Aorta (tissue), 5 donors: Measurements from ENCODE around the gene NFIL3. TPM values are rescaled to one million over a fixed set of nuclear protein-coding genes. Genes with fewer than 3 reads are reported as not detected.

ENCODE experiments used
- ATAC-seq: fragments of 200-7000 bp; cut with Tn5 transposase; one replicate; pipeline ENCODE4 v1.9.1; 2022; ENCODE audit warnings: moderate library complexity; ENCODE audit not compliant: low FRiP score
- DNase-seq, 2 donors: peaks; one replicate each; pipeline ENCODE4 v3.0.0-alpha.2; 2020
- H3K27ac ChIP-seq, 2 donors: one replicate each; pipeline ENCODE4 v1.5.1; 2013; ENCODE audit warnings: low read length in 2 of 2, mild to moderate bottlenecking in 2 of 2, moderate library complexity in 2 of 2, control low read depth in 1 of 2, inconsistent platforms in 1 of 2, low read depth in 1 of 2
- H3K27me3 ChIP-seq, 2 donors: one replicate each; pipeline ENCODE4 v1.6.1; 2013; ENCODE audit warnings: control low read depth in 1 of 2, low read length in 1 of 2, mild to moderate bottlenecking in 1 of 2, moderate library complexity in 1 of 2; ENCODE audit not compliant: insufficient read depth in 2 of 2, control insufficient read depth in 1 of 2
- H3K36me3 ChIP-seq, 2 donors: one replicate each; pipeline ENCODE4 v1.6.1; 2013; ENCODE audit warnings: control low read depth in 1 of 2, low read length in 1 of 2, mild to moderate bottlenecking in 1 of 2; ENCODE audit not compliant: insufficient read depth in 2 of 2, control insufficient read depth in 1 of 2
- H3K4me1 ChIP-seq, 2 donors: one replicate each; pipeline ENCODE4 v1.6.1; 2013; ENCODE audit warnings: low read length in 2 of 2, control low read depth in 1 of 2, mild to moderate bottlenecking in 1 of 2, moderate library complexity in 1 of 2; ENCODE audit not compliant: insufficient read depth in 2 of 2, control insufficient read depth in 1 of 2
- H3K4me3 ChIP-seq, 2 donors: one replicate each; pipeline ENCODE4 v1.5.1; 2013; ENCODE audit warnings: low read length in 2 of 2, control low read depth in 1 of 2, mild to moderate bottlenecking in 1 of 2
- H3K9me3 ChIP-seq: one replicate; pipeline ENCODE4 v1.6.1; 2013; ENCODE audit warnings: mild to moderate bottlenecking, low read length; ENCODE audit not compliant: control insufficient read depth
- WGBS, 2 donors: extraction: QIAGEN DNeasy Blood & Tissue Kit; methylation state at CpG; one replicate each; pipeline ENCODE4 v1.1.7; 2013; 5-methylcytosine and 5-hydroxymethylcytosine counted together
- intact Hi-C, 2 donors: fragments of 100-400 bp; cut with DNase I; formaldehyde crosslinking; loops; one replicate each; pipeline versions ENCODE4 v1.14.2 to v1.15.0; 2022
- polyA plus RNA-seq, 2 donors: library from polyadenylated mRNA; stranded (reverse); fragments of 200-250 nt; gene quantifications; one replicate each; pipeline ENCODE4 v1.2.3, GENCODE V29; 2013
- total RNA-seq, 2 donors: library from RNA; stranded (reverse); fragmentation: NEBNext Ultra II Directional; extraction: Animal tissue kit (Norgen Biotek cat#: 25700); gene quantifications; one replicate each; pipeline ENCODE4 v1.2.1, GENCODE V29; 2021
- donor health status: healthy with polysubstance abuse.
- donor health status: Bipolar disorder and iron deficiency.
- donor health status: DM: no; HTN: no; CAD: no.
- donor health status: DM: no; HTN: no; CAD: no.
- donor health status: DM: yes; HTN: yes; CAD: no.

The NFIL3 gene
- total and polyA plus RNA-seq, 4 donors: 13.6 to 54.8 (median 21.5) TPM

- intact Hi-C loops: no loop called here
- Histone ChIP-seq H3K4me3 (no peak overlapping the region), H3K36me3 (no peaks in the 10 kb centered on the region), H3K4me1 (no peaks in the 10 kb centered on the region), H3K9me3 (peaks cover 8% of the 10 kb centered on the region), H3K27me3 (peaks cover 0 to 2% of the 10 kb centered on the region in 2 donors), H3K27ac (no peak overlapping the region)
- DNase-seq: no peak
- 67 to 72% methylated on average over 8 of the region's 8 CpGs for WGBS, 2 donors
- no peak for ATAC-seq
Measured at GRCh38 chr9:91443321-91443993, 19.8 kb upstream of the NFIL3 start.

- 90% methylated on average over 13 of the region's 13 CpGs for WGBS, 2 donors
Measured at GRCh38 chr9:91436841-91437240, 13.2 kb upstream of the NFIL3 start.

GRCh38 chr9:91433180-91433579 is 9.5 kb upstream of the NFIL3 start:
- Histone ChIP-seq H3K27ac (no peak overlapping the region), H3K4me3 (no peak overlapping the region), H3K27me3 (no peaks in the 10 kb centered on the region), H3K4me1 (no peaks in the 10 kb centered on the region), H3K9me3 (no peaks in the 10 kb centered on the region), H3K36me3 (no peaks in the 10 kb centered on the region)
- intact Hi-C loops: loop anchor here (5.0 kb wide), 4 partner anchors 244 to 516 kb away; no protein-coding TSS in a partner anchor
- 3 to 6% methylated on average over 2 of the region's 2 CpGs for WGBS, 2 donors
- DNase-seq (no peak), ATAC-seq (peak; percentile 81)

More at GRCh38 chr9:91436841-91437240, 13.2 kb upstream of the NFIL3 start:
- DNase-seq (no peak), ATAC-seq (no peak)
- Histone ChIP-seq H3K4me1 (no peaks in the 10 kb centered on the region), H3K27me3 (no peaks in the 10 kb centered on the region), H3K4me3 (no peak overlapping the region), H3K9me3 (no peaks in the 10 kb centered on the region), H3K27ac (no peak overlapping the region), H3K36me3 (no peaks in the 10 kb centered on the region)
- intact Hi-C loops: no loop called here

- Histone ChIP-seq H3K36me3 (no peaks in the 10 kb centered on the region), H3K27ac (no peak overlapping the region), H3K27me3 (no peaks in the 10 kb centered on the region), H3K9me3 (no peaks in the 10 kb centered on the region), H3K4me1 (no peaks in the 10 kb centered on the region), H3K4me3 (no peak overlapping the region)
- intact Hi-C loops: loop anchor here (5.0 kb wide), 4 partner anchors 246 to 514 kb away; no protein-coding TSS in a partner anchor
- no peak for ATAC-seq
- WGBS, 2 donors: 86 to 89% methylated on average over 5 of the region's 5 CpGs
- no peak for DNase-seq
Measured at GRCh38 chr9:91431485-91431884, 7.9 kb upstream of the NFIL3 start.

GRCh38 chr9:91429501-91429900 is 5.9 kb upstream of the NFIL3 start:
- intact Hi-C loops: loop anchor here (5.0 to 10.0 kb wide), 6 partner anchors 53 to 512 kb away; no protein-coding TSS in a partner anchor
- H3K27ac ChIP-seq: no peak overlapping the region
- no peaks in the 10 kb centered on the region for H3K9me3 ChIP-seq
- no peak for ATAC-seq
- no peak for DNase-seq
- H3K4me3 ChIP-seq: no peak overlapping the region
- 91 to 94% methylated on average over 8 of the region's 8 CpGs for WGBS, 2 donors
- H3K27me3 ChIP-seq: no peaks in the 10 kb centered on the region
- H3K4me1 ChIP-seq: no peaks in the 10 kb centered on the region
- H3K36me3 ChIP-seq: no peaks in the 10 kb centered on the region

- 57 to 61% methylated on average over 5 of the region's 5 CpGs for WGBS, 2 donors
- H3K27ac ChIP-seq: no peak overlapping the region
- intact Hi-C loops: loop anchor here (5.0 to 10.0 kb wide), 6 partner anchors 53 to 512 kb away; no protein-coding TSS in a partner anchor
- no peaks in the 10 kb centered on the region for H3K4me1 ChIP-seq
- no peaks in the 10 kb centered on the region for H3K36me3 ChIP-seq
- H3K27me3 ChIP-seq: no peaks in the 10 kb centered on the region
- no peak overlapping the region for H3K4me3 ChIP-seq
- ATAC-seq (no peak), DNase-seq (no peak)
- no peaks in the 10 kb centered on the region for H3K9me3 ChIP-seq
Measured at GRCh38 chr9:91428927-91429351, 5.3 kb upstream of the NFIL3 start.

- no peaks in the 10 kb centered on the region for H3K4me1 ChIP-seq
- DNase-seq (no peak), ATAC-seq (no peak)
- no peaks in the 10 kb centered on the region for H3K9me3 ChIP-seq
- H3K4me3 ChIP-seq: no peak overlapping the region
- H3K36me3 ChIP-seq: no peaks in the 10 kb centered on the region
- no peak overlapping the region for H3K27ac ChIP-seq
- H3K27me3 ChIP-seq: no peaks in the 10 kb centered on the region
- 80 to 83% methylated on average over 2 of the region's 2 CpGs for WGBS, 2 donors
- intact Hi-C loops: loop anchor here (5.0 to 10.0 kb wide), 6 partner anchors 54 to 511 kb away; no protein-coding TSS in a partner anchor
Measured at GRCh38 chr9:91428436-91428835, 4.8 kb upstream of the NFIL3 start.

GRCh38 chr9:91427873-91428272 is 4.2 kb upstream of the NFIL3 start:
- H3K27ac ChIP-seq: no peak overlapping the region
- H3K4me1 ChIP-seq: no peaks in the 10 kb centered on the region
- no peak for DNase-seq
- H3K27me3 ChIP-seq: no peaks in the 10 kb centered on the region
- 65% methylated on average over 2 of the region's 2 CpGs for WGBS, 2 donors
- H3K9me3 ChIP-seq: no peaks in the 10 kb centered on the region
- no peak overlapping the region for H3K4me3 ChIP-seq
- intact Hi-C loops: loop anchor here (5.0 to 10.0 kb wide), 6 partner anchors 54 to 511 kb away; no protein-coding TSS in a partner anchor
- no peaks in the 10 kb centered on the region for H3K36me3 ChIP-seq
- ATAC-seq: no peak
